SK-N-SH treated with all-trans-retinoic acid at 6 μM for 48 hours (cell line): ENCODE measurements around the gene XAB2.

Source experiments
- CSDC2 ChIP-seq: fragments of 250-450 bp; sonication (Bioruptor Pico); IDR thresholded peaks from 2 replicates; pipeline ENCODE4 v1.5.0; 2020; ENCODE audit warnings: mild to moderate bottlenecking, moderate library complexity
- OSR1 ChIP-seq: fragments of 250-450 bp; sonication (Bioruptor Pico); IDR thresholded peaks from 2 replicates; pipeline ENCODE4 v1.8.0; 2022; ENCODE audit warnings: moderate library complexity, mild to moderate bottlenecking, inconsistent platforms
- RARB ChIP-seq: fragments of 250-450 bp; sonication (Bioruptor Pico); IDR thresholded peaks from 2 replicates; pipeline ENCODE4 v1.8.0; 2021; ENCODE audit warnings: mild to moderate bottlenecking, moderate library complexity
- ZFP3 ChIP-seq: fragments of 250-450 bp; sonication (Bioruptor Pico); IDR thresholded peaks from 2 replicates; pipeline ENCODE4 v1.5.0; 2020; ENCODE audit warnings: mild to moderate bottlenecking, moderate library complexity
- TF ChIP-seq, protein P1 (sequence below): fragments of 250-450 bp; sonication (Bioruptor Pico); IDR thresholded peaks from 2 replicates; pipeline ENCODE4 v1.8.0; 2020; ENCODE audit warnings: mild to moderate bottlenecking, moderate library complexity, borderline replicate concordance

DNA sequence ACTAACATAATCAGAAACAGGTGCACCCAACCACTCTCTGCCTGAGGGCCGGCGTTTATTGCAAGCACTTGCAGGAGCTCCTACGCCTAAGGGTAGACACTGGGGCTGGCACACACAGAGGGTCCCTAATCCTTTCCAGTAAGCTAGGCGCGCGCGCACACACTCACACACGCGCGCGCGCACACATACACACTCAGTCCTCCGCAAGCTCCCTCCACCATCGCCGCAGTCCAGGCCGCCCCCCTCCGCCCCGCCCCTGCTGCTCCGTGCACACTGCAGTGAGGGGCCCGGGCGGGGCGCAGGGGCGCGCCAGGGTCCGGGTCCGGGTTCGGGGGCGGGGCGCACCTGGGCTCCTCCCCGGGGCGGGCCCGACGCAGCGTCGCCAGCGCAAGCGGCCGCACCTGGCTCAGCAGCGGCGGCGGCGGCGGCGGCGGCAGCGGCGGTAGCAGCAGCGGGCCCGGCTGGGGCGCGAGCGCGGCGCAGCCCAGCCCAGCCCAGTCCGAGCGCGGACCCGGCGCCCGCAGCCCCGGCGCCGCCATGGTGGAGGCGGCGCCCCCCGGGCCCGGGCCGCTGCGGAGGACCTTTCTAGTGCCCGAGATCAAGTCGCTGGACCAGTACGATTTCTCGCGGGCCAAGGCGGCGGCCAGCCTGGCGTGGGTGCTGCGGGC lies 33.7 kb downstream of the XAB2 start, which contains the start of gene CAMSAP3:
- TF ChIP-seq ZFP3 (no peak), RARB (CRISPR knock-in tag) (no peak), OSR1 (CRISPR knock-in tag) (no peak), CSDC2 (no peak)
- TF ChIP-seq, protein P1, sequence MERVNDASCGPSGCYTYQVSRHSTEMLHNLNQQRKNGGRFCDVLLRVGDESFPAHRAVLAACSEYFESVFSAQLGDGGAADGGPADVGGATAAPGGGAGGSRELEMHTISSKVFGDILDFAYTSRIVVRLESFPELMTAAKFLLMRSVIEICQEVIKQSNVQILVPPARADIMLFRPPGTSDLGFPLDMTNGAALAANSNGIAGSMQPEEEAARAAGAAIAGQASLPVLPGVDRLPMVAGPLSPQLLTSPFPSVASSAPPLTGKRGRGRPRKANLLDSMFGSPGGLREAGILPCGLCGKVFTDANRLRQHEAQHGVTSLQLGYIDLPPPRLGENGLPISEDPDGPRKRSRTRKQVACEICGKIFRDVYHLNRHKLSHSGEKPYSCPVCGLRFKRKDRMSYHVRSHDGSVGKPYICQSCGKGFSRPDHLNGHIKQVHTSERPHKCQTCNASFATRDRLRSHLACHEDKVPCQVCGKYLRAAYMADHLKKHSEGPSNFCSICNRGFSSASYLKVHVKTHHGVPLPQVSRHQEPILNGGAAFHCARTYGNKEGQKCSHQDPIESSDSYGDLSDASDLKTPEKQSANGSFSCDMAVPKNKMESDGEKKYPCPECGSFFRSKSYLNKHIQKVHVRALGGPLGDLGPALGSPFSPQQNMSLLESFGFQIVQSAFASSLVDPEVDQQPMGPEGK (CRISPR knock-in tag) = no peak
